Heart right ventricle (tissue), 16 donors: ENCODE data around the gene LILRB2. TPM values are rescaled to one million over a fixed set of nuclear protein-coding genes. Genes with fewer than 3 reads are reported as not detected.
A peak's percentile ranks its signal among the peaks of the same experiment; 100 is the strongest.
"Not testable (repeated sequence)": the region's sequence is repeated elsewhere in the genome, so short reads cannot be mapped to it uniquely, and the experiment has no call there.

ENCODE experiments used
- ATAC-seq, 8 donors: fragments of 200-7000 bp; cut with Tn5 transposase; one replicate each; pipeline ENCODE4 v1.9.1; 2020; ENCODE audit warnings: mild to moderate bottlenecking in 8 of 8, moderate library complexity in 8 of 8, moderate number of reproducible peaks in 1 of 8
- DNase-seq, 2 donors: peaks; one replicate each; pipeline ENCODE4 v3.0.0-alpha.2; 2020
- H3K27ac ChIP-seq, 10 donors: fragments of 200-600 bp; sonication (generic) in 2 of 10; one replicate each; pipeline versions ENCODE4 v1.5.0 to v1.8.0; 2020 to 2022; ENCODE audit warnings: mild to moderate bottlenecking in 3 of 10
- H3K27me3 ChIP-seq, 7 donors: fragments of 200-600 bp; one replicate each; pipeline ENCODE4 v1.8.0; 2021 to 2022; ENCODE audit warnings: mild to moderate bottlenecking in 2 of 7
- H3K36me3 ChIP-seq, 9 donors: fragments of 200-600 bp; sonication (generic) in 1 of 9; one replicate each; pipeline versions ENCODE4 v1.5.0 to v1.8.0; 2020 to 2022; ENCODE audit warnings: mild to moderate bottlenecking in 2 of 9
- H3K4me1 ChIP-seq, 9 donors: fragments of 200-600 bp; sonication (generic) in 1 of 9; one replicate each; pipeline versions ENCODE4 v1.5.0 to v1.8.0; 2020 to 2022; ENCODE audit warnings: mild to moderate bottlenecking in 4 of 9
- H3K4me3 ChIP-seq, 10 donors: fragments of 200-600 bp; sonication (generic) in 2 of 10; one replicate each; pipeline versions ENCODE4 v1.5.0 to v1.8.0; 2020 to 2022; ENCODE audit warnings: mild to moderate bottlenecking in 7 of 10, moderate library complexity in 2 of 10
- H3K9me3 ChIP-seq, 11 donors: fragments of 200-600 bp in 10 of 11; sonication (generic) in 2 of 11; one replicate each; pipeline versions ENCODE4 v1.5.0 to v1.8.0; 2013 to 2022; ENCODE audit warnings: mild to moderate bottlenecking in 2 of 11, control low read depth in 1 of 11, moderate library complexity in 1 of 11
- CTCF ChIP-seq, 9 donors: fragments of 200-600 bp; sonication (generic) in 2 of 9; IDR thresholded peaks; one replicate each; pipeline versions ENCODE4 v1.5.0 to v1.8.0; 2021 to 2022; ENCODE audit warnings: antibody characterized with exemption in 9 of 9, mild to moderate bottlenecking in 5 of 9, moderate library complexity in 1 of 9
- whole genome bisulfite sequencing, 2 donors: extraction: QIAGEN DNeasy Blood & Tissue Kit; methylation state at CpG; one replicate each; pipeline ENCODE4 v1.1.7; 2013; ENCODE audit warnings: inconsistent platforms in 1 of 2; 5-methylcytosine and 5-hydroxymethylcytosine counted together
- intact Hi-C, 10 donors: fragments of 100-400 bp; cut with DNase I; formaldehyde crosslinking; loops; one replicate each; pipeline versions ENCODE4 v1.11.1 to v1.14.2; 2022
- polyA plus RNA-seq, 2 donors: library from polyadenylated mRNA; stranded (reverse); fragments of 200-250 nt; gene quantifications; one replicate each; pipeline ENCODE4 v1.2.3, GENCODE V29; 2013
- total RNA-seq, 10 donors: library from RNA; stranded (reverse); fragmentation: NEBNext Ultra II Directional in 3 of 10; extraction: Animal tissue kit (Norgen Biotek cat#: 25700) in 3 of 10; gene quantifications; one replicate each; pipeline versions ENCODE4 v1.2.1 to v1.2.4, GENCODE V29; 2021 to 2023
- donor health status: Arrhythmogenic right ventricular cardiomyopathy.
- donor health status: ischemic (EF 13 %, LVEDD 7.1; RV severe dilation, severe dysfunction).
- donor health status: healthy with polysubstance abuse.
- donor health status: DM: no; HTN: yes; CAD: no.
- donor health status: DM: no; HTN: no; CAD: no.
- donor health status: ischemic (EF 25% LVEDD 6.9; RV normal size, moderate dysfunction).
- donor health status: ischemic (EF 25% LVEDD 5.7; RV mildly dilated, moderate dysfunction).
- donor health status: healthy.
- donor health status: DM: yes; HTN: yes; CAD: no.
- donor health status: Ischemic cardiomyopathy.
- donor health status: ischemic (EF 35%, LVEDD 5.7; RV mildly dilated, moderate dysfunction).
- donor health status: nonischemic (EF 11% LVEDD 7.7; RV severe dilation, severe dysfunction).
- donor health status: DM: yes; HTN: yes; CAD: no.
- donor health status: PGD.
- donor health status: ischemic (EF 29% LVEDD 5.4; RV normal size, mild dysfunction).
- donor health status: nonischemic (EF 23%, LVEDD 6.1; RV moderate dilation, normal function).

LILRB2 gene
- total and polyA plus RNA-seq, 12 donors: 1.1 to 20.1 (median 2.4) TPM

GRCh38 chr19:54279406-54279962, 1.4 kb downstream of the LILRB2 start:
- whole genome bisulfite sequencing, 2 donors: 78 to 86% methylated on average over 18 of the region's 18 CpGs
- intact Hi-C loops: no loop called here
- Histone ChIP-seq H3K36me3 (peaks cover 0 to 17% (median 0%) of the 10 kb centered on the region in 9 donors), H3K27me3 (peaks cover 0 to 61% (median 28%) of the 10 kb centered on the region in 7 donors), H3K9me3 (no peaks in the 10 kb centered on the region), H3K27ac (peak overlapping the region in 2 of 10 donors; percentile 60 to 90), H3K4me3 (peak overlapping the region in 4 of 10 donors; percentile 17 to 53 (median 22)), H3K4me1 (peaks cover 0 to 34% (median 0%) of the 10 kb centered on the region in 9 donors)
- ATAC-seq: no peak
- DNase-seq: no peak
- no peak for TF ChIP-seq CTCF (IDR thresholded peaks at IDR 0.05)

GRCh38 chr19:54278571-54279195, 2.2 kb downstream of the LILRB2 start:
- WGBS, 2 donors: 71 to 81% methylated on average over 15 of the region's 15 CpGs
- ATAC-seq: not testable (repeated sequence)

GRCh38 chr19:54278056-54278455, 2.9 kb downstream of the LILRB2 start:
- Histone ChIP-seq H3K4me1 (peaks cover 0 to 25% (median 0%) of the 10 kb centered on the region in 9 donors), H3K27ac (peak overlapping the region in 1 of 10 donors; percentile 36), H3K36me3 (peaks cover 0 to 17% (median 0%) of the 10 kb centered on the region in 9 donors), H3K27me3 (peaks cover 0 to 67% (median 28%) of the 10 kb centered on the region in 7 donors)
- intact Hi-C loops, ATAC-seq, DNase-seq, H3K9me3 ChIP-seq, H3K4me3 ChIP-seq: not testable (repeated sequence)
- WGBS, 2 donors: 80 to 81% methylated on average over 13 of the region's 13 CpGs

More at GRCh38 chr19:54278571-54279195, 2.2 kb downstream of the LILRB2 start:
- DNase-seq, H3K9me3 ChIP-seq, intact Hi-C loops: not testable (repeated sequence)
- peak overlapping the region in 1 of 10 donors; percentile 53 for H3K4me3 ChIP-seq
- peaks cover 0 to 17% (median 0%) of the 10 kb centered on the region in 9 donors for H3K36me3 ChIP-seq
- peaks cover 0 to 31% (median 0%) of the 10 kb centered on the region in 9 donors for H3K4me1 ChIP-seq
- peak overlapping the region in 1 of 10 donors; percentile 90 for H3K27ac ChIP-seq
- peaks cover 0 to 62% (median 28%) of the 10 kb centered on the region in 7 donors for H3K27me3 ChIP-seq

GRCh38 chr19:54277111-54277615, 3.7 kb downstream of the LILRB2 start:
- H3K27ac ChIP-seq, intact Hi-C loops, H3K4me3 ChIP-seq, H3K9me3 ChIP-seq, DNase-seq, ATAC-seq: not testable (repeated sequence)
- WGBS, 2 donors: 63 to 67% methylated on average over 14 to 15 of the region's 15 CpGs
- Histone ChIP-seq H3K4me1 (peaks cover 0 to 16% (median 0%) of the 10 kb centered on the region in 9 donors), H3K36me3 (peaks cover 0 to 17% (median 0%) of the 10 kb centered on the region in 9 donors), H3K27me3 (peaks cover 0 to 58% (median 26%) of the 10 kb centered on the region in 7 donors)

- peaks cover 0 to 5% (median 0%) of the 10 kb centered on the region in 9 donors for H3K4me1 ChIP-seq
- peaks cover 0 to 46% (median 16%) of the 10 kb centered on the region in 7 donors for H3K27me3 ChIP-seq
- intact Hi-C loops: no loop called here
- no peak overlapping the region for H3K27ac ChIP-seq
- ATAC-seq (no peak), DNase-seq (no peak)
- no peak overlapping the region for H3K4me3 ChIP-seq
- no peak for TF ChIP-seq CTCF (IDR thresholded peaks at IDR 0.05)
- no peaks in the 10 kb centered on the region for H3K9me3 ChIP-seq
- H3K36me3 ChIP-seq: peaks cover 0 to 17% (median 0%) of the 10 kb centered on the region in 9 donors
- WGBS, 2 donors: 44 to 56% methylated on average over 9 of the region's 9 CpGs
Observed at GRCh38 chr19:54275951-54276350, 5.0 kb downstream of the LILRB2 start.

- DNase-seq, ATAC-seq, H3K27ac ChIP-seq, H3K9me3 ChIP-seq, intact Hi-C loops, H3K4me3 ChIP-seq: not testable (repeated sequence)
- peaks cover 0 to 17% (median 0%) of the 10 kb centered on the region in 9 donors for H3K36me3 ChIP-seq
- peaks cover 0 to 10% (median 0%) of the 10 kb centered on the region in 9 donors for H3K4me1 ChIP-seq
- peaks cover 0 to 39% (median 11%) of the 10 kb centered on the region in 7 donors for H3K27me3 ChIP-seq
- 48 to 53% methylated on average over 9 of the region's 9 CpGs for WGBS, 2 donors
Observed at GRCh38 chr19:54274516-54274915, 6.4 kb downstream of the LILRB2 start.
